ENCODE results near the gene RAB9B.
"Not testable (repeated sequence)": the region's sequence is repeated elsewhere in the genome, so short reads cannot be mapped to it uniquely, and the experiment has no call there.

RAB9B gene, protein sequence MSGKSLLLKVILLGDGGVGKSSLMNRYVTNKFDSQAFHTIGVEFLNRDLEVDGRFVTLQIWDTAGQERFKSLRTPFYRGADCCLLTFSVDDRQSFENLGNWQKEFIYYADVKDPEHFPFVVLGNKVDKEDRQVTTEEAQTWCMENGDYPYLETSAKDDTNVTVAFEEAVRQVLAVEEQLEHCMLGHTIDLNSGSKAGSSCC

GRCh38 chrX:103831803-103832544 lies at the start of gene RAB9B:
Gene RAB9B (minus strand): TSS chrX:103832257. CDS start chrX:103825784, 6,473 bp downstream.
- peak; percentile 1 to 9 for DNase-seq

DNA sequence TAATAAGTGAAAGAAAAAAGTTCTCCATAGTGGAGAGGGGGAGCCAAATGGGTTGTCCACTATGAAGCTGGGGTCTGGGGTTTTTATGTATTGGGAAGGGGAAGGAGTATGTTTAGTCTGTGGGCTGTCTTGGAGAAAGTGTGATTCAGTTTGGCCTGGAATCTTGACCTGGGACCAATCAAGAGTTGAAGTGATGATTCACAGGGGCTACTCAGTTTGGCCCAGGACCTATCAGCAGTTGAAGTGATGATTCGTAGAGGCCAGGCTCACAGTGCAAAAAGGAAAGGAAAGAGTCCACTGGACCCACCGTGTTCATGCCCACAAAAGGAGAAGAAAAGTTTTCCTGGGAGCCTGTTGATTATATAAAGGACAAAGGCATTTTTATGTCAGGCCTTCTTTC lies 47.3 kb upstream of the RAB9B start:
- DNase-seq, result no peak

DNA sequence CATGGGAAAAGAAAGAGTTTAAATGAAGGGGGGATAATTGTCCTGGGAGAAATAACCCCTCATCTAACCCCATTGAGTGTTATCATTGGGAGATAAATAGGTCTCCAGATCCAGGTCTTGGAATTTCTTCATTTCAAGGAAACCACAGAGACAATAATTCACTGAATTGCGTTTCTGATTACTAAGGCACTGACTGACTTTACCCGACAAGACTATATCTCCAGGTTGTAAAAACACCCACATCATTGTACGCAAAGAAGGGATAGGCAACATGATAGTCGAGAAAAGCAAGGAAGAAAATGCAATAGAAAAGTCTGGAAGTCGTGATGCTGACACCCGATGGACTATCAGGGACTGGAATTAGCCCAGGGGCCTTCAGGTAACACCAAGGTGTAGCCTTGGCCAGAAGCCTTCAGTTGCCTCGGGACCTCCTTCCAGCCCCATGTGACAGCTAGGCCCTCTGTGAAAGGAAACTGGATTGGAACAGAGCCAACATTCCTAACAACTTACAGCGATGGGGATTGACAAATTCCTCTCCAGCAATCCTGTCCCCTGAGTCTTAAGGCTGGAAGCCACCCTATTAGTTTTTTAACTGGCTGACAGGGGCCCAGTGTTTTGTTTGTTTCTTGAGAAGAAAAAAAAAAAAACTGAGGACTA lies 46.5 kb upstream of the RAB9B start:
- no peak for DNase-seq

DNA sequence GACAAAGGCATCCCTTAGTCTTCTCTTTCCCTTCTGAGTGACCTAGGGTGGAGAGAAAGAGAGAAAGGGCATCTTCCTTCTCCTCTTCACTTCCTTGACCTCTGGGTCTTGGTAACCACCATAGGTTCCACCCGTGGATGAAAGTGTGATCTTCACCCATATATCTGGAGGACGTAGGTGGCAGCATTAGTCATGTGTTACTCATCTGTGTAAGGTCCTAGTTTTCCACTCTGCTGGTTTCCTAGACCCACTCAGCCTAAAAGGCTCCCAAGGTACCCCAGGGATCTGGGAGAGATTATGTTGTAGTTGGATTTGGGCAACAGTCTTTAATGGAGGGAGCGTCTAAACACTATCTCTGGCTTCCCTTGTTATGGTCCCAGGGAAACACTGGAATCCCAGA lies 45.5 kb upstream of the RAB9B start:
- no peak for DNase-seq

DNA sequence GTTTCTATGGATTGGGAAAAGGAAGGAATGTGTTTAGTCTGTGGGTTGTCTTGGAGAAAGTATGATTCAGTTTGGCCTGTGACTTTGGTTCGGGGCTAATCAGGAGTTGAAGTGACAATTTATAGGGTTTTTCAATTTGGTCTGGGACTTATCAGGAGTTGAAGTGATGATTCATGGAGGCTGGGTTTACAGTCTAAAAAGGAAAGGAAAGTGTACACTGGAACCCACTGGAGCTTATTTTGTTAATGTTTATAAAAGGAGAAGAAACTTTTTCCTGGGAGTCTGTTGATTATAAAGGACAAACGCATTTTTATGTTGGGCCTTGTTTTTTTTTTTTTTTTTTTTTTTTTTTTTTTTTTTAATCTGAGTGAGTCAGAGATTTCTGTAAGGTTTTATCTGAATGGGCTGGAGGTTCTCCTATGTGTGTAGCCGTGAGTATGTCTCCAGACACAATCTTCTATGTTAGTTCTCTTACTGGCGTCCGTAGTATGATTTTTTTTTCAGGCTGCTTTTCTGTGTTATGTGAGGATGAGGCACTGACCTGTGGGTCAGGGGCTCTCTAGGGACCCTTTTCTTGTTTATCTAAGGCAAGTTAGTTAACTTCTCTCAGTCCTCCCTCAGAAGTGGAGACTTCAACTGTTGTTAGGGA lies 33.0 kb upstream of the RAB9B start:
- DNase-seq, result no peak

- no peak for DNase-seq
These were observed 32.1 kb upstream of the RAB9B start for GRCh38 chrX:103864149-103864548.

DNA sequence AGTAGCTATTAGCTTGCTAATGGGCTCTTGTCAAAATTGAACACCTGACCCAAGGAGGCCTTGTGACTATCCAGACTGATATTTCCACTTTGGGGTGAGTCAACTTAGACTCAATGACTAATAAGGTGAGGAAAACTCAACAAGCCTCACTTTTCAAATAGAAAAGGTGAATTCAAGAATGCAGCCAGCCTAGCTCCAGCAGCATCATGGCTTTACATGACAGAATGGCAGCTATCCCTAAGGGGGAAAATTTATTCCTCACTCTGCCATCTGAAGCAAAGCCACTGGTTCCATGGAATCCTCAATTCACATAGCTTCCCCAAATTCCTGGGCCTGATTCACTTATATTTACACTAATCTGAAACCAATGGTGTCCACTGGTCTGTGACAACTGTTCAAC lies 29.1 kb upstream of the RAB9B start:
- DNase-seq, result no peak

DNA sequence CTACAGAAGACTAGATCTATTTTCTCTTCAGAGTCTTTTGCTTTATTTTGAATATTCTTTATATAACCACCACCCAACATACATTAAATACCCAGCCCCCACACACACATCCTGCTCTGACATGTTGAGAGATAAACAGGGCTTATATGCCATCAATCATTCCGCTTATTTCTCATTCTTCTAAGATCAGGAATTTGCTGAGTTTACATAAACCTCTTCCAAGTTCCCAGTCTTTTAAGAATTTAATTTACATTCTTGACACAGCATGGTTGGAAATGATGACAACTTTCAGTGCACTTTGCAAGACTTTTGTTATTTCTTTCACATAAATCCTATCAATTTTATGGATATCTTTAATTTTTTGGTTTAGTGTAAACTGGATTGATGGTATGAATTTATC lies 17.5 kb upstream of the RAB9B start:
- DNase-seq, result no peak

- DNase-seq, result no peak
These were observed 15.3 kb upstream of the RAB9B start for GRCh38 chrX:103847174-103847870.

- DNase-seq, result no peak
These were observed 14.3 kb upstream of the RAB9B start for GRCh38 chrX:103846386-103846785.

GRCh38 chrX:103845165-103845653 lies 13.2 kb upstream of the RAB9B start:
- peak; percentile 0 to 2 for DNase-seq

- no peak for DNase-seq
These were observed 7.3 kb upstream of the RAB9B start for GRCh38 chrX:103839404-103839803.

DNA sequence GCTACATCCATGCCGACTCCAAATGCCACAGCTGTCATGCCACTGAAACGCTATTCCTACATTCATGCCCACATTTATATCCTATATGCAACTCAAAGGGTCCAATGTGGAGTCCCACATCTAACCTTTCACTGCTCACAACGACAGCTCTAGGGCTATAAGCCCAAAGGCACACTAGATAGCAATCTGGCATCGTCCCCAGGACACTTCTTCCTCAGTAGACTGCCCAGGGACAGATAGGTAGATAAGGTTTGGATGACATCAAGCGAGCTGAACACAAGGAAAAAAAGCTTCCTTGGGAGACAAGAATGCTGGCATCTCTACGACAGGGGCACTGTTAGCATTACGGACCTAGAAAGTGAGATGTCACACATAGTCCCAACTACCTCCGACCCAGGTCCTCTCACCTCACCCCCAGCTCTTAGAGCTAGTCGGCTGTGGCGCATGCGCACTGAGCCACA lies 685 bp downstream of the RAB9B start:
- no peak for DNase-seq

GRCh38 chrX:103830848-103831247 lies 1.2 kb downstream of the RAB9B start:
- DNase-seq, result no peak

- DNase-seq, result no peak
These were observed 3.5 kb downstream of the RAB9B start for GRCh38 chrX:103828529-103828928.

- no peak for DNase-seq
These were observed 6.2 kb downstream of the RAB9B start for GRCh38 chrX:103825881-103826280.

- no peak for DNase-seq
These were observed 8.5 kb downstream of the RAB9B start for GRCh38 chrX:103823591-103823990.

- DNase-seq, result not testable (repeated sequence)
These were observed 11.3 kb downstream of the RAB9B start for GRCh38 chrX:103820802-103821201.

GRCh38 chrX:103818842-103819619 lies 13.0 kb downstream of the RAB9B start:
- no peak for DNase-seq

GRCh38 chrX:103817502-103817901 lies 14.6 kb downstream of the RAB9B start:
- DNase-seq, result peak in 1 of 2 donors; percentile 4

- DNase-seq, result not testable (repeated sequence)
These were observed 15.0 kb downstream of the RAB9B start for GRCh38 chrX:103817101-103817500.

DNA sequence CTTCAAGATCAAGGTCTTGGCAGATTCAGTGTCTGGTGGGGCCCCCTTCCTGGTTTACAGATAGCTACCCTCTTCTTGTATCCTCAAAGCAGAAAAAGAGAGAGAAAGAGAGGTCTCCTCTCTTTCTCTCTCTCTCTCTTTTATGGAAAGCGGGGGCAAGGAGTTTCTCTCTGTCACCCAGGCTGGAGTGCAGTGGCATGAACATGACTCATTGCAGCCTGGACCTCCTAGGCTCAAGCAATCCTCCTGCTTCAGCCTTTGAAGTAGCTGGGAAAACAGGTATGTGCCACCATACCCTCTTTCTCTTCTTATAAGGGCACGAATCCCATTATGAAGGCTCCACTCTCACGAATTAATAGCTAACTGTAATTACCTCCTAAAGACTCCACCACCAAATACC lies 20.2 kb downstream of the RAB9B start:
- DNase-seq, result no peak
